GM21526 (cell line): Measurements from ENCODE around the gene PPP1R14B.

ENCODE experiments used
- ATAC-seq: cut with Tn5 transposase; IDR thresholded peaks from one replicate; pipeline ENCODE4 v1.9.1; 2021; ENCODE audit warnings: moderate library complexity; ENCODE audit not compliant: unreplicated experiment, low FRiP score

Gene PPP1R14B

DNA sequence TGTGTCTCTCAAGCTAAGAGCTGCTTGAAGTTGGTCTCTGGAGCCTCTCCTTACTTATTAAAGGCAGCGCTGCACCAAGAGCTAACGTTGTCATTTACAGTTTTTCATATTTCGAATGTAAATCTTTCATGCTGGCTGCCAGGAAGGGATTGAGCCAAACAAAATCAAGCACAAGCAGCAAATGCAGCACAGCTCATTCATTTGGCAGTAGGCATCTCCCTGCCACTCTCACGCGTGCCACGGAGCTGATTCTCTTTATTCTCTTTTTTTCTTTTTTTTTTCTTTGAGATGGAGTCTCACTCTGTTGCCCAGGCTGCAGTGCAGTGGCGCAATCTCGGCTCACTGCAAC is 13.8 kb downstream of the PPP1R14B start:
- no peak for ATAC-seq

DNA sequence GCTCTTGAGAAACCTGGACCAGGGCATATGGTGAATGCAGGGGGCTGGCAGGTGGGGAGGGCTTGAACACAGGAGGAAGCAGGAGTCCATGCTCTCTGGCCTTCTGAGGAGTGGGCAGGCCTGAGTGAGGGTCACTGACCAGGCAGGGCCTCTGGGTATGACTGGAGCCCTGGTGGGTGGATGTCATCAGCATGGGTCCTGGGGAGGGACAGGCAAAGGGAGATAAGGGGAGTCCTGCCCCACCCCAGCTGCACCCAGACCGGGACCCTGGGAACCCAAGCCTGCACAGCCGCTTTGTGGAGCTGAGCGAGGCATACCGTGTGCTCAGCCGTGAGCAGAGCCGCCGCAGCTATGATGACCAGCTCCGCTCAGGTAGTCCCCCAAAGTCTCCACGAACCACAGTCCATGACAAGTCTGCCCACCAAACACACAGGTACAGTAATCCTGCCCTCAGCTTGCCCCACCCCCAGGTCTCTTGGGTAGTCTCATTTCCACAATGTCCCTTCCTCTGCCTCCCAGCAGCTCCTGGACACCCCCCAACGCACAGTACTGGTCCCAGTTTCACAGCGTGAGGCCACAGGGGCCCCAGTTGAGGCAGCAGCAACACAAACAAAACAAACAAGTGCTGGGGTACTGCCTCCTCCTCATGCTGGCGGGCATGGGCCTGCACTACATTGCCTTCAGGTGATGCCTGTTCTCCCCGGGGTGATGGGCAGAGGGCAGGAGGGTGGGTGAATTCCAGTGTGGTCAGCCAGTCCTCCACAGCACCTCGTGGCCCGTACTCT is 14.4 kb downstream of the PPP1R14B start:
- no peak for ATAC-seq

DNA sequence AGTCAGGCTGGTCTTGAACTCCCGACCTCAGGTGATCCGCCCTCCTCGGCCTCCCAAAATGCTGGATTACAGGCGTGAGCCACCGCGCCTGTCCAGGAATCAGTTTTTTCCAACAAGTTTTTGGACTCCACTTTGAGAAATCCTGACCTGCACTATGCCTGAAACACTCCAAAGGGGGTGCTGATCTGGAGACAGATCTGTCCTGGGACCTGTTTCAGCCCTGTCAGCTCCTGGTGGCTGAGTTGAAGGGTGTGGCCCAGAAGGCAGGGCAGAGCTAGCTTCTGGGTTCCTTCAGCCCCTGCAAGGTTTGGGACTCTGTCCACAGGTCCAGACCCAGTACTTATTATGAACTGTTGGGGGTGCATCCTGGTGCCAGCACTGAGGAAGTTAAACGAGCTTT is 15.2 kb downstream of the PPP1R14B start:
- ATAC-seq: no peak

DNA sequence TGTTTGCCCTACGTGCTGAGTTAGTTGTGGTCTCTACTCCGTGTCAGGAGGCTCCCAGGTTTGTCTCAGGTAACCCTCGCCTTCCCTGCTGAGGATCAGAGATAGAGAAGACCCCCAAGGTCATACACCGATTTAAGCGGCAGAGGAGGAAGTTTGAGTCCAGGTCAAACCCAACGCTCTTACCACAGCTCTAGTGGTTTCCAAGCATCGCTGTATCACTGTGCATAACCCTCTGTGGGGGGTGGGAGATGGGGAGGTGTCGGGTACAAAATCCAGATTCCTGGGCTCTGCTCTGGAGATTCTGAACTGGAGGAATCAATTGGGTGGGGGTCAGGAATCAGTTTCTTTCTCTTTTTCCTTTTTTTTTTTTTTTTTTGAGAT is 15.8 kb downstream of the PPP1R14B start:
- ATAC-seq: no peak

GRCh38 chr11:64230171-64230984 is 16.4 kb downstream of the PPP1R14B start, which contains the start of gene DNAJC4:
Gene DNAJC4 (plus strand): TSS chr11:64230548. CDS start chr11:64230855, 307 bp downstream.
- peak; percentile 40 for ATAC-seq

DNA sequence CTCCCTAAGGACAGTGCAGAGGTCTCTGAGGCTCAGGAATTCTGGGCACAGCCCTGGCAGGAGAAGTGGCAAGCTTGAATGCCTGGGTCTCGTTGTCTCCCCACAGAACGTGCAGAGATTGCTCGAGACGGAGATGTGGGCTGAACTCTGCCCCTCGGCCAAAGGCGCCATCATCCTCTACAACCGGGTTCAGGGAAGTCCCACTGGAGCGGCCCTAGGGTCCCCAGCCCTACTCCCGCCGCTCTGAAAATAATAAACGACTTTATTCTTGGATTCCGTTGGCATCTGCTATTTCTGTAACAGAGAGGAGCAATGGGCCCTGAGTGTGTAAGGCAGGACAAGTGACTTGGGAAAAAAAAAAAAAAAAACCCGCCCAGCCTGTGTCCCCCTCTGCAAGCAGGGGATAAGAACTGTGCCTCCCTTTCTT is 17.0 kb downstream of the PPP1R14B start:
- ATAC-seq: no peak

- no peak for ATAC-seq
Measured at GRCh38 chr11:64229090-64229743, 17.5 kb downstream of the PPP1R14B start.

GRCh38 chr11:64227405-64227956 is 19.3 kb downstream of the PPP1R14B start:
- ATAC-seq: no peak

DNA sequence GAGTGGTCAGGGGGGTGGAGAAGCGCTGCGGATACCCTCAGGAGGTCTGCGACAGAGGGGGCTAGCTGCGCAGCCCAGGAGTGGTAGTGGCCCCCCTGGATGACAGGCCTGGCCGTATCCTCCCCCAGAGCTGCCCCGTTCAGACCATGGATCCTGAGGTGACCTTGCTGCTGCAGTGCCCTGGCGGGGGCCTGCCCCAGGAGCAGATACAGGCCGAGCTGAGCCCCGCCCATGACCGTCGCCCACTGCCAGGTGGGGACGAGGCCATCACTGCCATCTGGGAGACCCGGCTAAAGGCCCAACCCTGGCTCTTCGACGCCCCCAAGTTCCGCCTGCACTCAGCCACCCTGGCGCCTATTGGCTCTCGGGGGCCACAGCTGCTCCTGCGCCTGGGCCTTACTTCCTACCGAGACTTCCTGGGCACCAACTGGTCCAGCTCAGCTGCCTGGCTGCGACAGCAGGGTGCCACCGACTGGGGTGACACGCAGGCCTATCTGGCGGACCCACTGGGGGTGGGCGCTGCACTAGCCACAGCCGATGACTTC is 20.2 kb downstream of the PPP1R14B start:
- ATAC-seq: no peak

GRCh38 chr11:64225608-64226506 is 20.9 kb downstream of the PPP1R14B start, which contains the start of the genes NUDT22 and TRPT1:
Gene NUDT22 (plus strand): TSS chr11:64226274. CDS start chr11:64226653, 379 bp downstream.
Gene TRPT1 (minus strand): TSS chr11:64226186. CDS start chr11:64225860, 326 bp downstream.
- ATAC-seq: no peak

- ATAC-seq: no peak
Measured at GRCh38 chr11:64224891-64225607, 21.7 kb downstream of the PPP1R14B start.

- ATAC-seq: no peak
Measured at GRCh38 chr11:64224151-64224890, 22.4 kb downstream of the PPP1R14B start.

DNA sequence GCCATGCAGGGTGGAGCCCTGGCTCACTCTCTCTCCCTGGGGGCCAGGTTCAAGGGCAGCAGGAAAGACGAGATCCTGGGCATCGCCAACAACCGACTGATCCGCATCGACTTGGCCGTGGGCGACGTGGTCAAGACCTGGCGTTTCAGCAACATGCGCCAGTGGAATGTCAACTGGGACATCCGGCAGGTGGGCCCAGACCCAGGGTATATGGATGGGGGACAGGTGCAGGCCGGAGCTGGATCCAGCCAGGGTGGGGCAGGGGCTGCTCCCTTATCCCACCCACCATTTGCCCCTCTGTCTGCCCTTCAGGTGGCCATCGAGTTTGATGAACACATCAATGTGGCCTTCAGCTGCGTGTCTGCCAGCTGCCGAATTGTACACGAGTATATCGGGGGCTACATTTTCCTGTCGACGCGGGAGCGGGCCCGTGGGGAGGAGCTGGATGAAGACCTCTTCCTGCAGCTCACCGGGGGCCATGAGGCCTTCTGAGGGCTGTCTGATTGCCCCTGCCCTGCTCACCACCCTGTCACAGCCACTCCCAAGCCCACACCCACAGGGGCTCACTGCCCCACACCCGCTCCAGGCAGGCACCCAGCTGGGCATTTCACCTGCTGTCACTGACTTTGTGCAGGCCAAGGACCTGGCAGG is 23.6 kb downstream of the PPP1R14B start:
- ATAC-seq: no peak

GRCh38 chr11:64222651-64223000 is 24.1 kb downstream of the PPP1R14B start:
- ATAC-seq: no peak

GRCh38 chr11:64220798-64221197 is 25.9 kb downstream of the PPP1R14B start:
- ATAC-seq: no peak

GRCh38 chr11:64220271-64220670 is 26.5 kb downstream of the PPP1R14B start:
- no peak for ATAC-seq

DNA sequence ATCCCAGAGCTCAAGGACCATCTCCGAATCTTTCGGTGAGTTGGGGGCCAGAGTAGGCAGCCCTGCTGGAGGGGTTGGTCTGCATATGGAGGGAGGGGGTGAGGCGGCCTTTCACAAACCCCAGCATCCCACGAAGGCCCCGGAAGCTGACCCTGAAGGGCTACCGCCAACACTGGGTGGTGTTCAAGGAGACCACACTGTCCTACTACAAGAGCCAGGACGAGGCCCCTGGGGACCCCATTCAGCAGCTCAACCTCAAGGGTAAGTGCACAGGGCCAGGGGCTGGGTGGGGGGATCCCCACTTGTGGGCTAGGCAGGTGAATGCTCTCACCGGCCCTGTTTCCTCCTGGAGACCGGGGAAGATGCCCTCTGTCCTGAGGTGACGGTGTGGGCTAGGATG is 27.0 kb downstream of the PPP1R14B start:
- no peak for ATAC-seq

- ATAC-seq: no peak
Measured at GRCh38 chr11:64219354-64219684, 27.4 kb downstream of the PPP1R14B start.
